Measurements from ENCODE around the gene GRM7.

DNA sequence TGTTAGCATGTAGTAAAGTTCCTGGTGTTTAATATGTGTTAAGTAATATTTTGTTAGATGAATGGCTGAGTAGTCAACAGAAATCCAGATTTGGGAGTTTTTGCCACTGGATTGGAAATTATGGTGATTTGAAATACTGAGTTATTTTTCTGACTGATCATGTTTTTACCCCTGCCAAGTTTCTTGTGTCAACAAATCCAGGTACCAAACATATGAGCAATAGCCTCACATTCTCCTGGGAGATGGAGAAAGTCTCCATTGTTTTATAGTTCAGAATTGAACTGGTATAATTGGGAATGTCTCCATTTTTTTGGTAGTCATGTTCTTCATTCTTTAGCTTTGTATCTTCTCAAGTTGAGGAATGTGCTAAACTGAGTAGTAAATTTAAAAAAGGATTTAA is 873.5 kb downstream of the GRM7 start:
- TF ChIP-seq, protein P1, sequence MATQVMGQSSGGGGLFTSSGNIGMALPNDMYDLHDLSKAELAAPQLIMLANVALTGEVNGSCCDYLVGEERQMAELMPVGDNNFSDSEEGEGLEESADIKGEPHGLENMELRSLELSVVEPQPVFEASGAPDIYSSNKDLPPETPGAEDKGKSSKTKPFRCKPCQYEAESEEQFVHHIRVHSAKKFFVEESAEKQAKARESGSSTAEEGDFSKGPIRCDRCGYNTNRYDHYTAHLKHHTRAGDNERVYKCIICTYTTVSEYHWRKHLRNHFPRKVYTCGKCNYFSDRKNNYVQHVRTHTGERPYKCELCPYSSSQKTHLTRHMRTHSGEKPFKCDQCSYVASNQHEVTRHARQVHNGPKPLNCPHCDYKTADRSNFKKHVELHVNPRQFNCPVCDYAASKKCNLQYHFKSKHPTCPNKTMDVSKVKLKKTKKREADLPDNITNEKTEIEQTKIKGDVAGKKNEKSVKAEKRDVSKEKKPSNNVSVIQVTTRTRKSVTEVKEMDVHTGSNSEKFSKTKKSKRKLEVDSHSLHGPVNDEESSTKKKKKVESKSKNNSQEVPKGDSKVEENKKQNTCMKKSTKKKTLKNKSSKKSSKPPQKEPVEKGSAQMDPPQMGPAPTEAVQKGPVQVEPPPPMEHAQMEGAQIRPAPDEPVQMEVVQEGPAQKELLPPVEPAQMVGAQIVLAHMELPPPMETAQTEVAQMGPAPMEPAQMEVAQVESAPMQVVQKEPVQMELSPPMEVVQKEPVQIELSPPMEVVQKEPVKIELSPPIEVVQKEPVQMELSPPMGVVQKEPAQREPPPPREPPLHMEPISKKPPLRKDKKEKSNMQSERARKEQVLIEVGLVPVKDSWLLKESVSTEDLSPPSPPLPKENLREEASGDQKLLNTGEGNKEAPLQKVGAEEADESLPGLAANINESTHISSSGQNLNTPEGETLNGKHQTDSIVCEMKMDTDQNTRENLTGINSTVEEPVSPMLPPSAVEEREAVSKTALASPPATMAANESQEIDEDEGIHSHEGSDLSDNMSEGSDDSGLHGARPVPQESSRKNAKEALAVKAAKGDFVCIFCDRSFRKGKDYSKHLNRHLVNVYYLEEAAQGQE (IDR thresholded peaks at IDR 0.05; ENCODE audit: insufficient read depth in 1 of 2, low read depth in 2 of 2, low read length in 2 of 2), result no peak
- no peak for TF ChIP-seq TAF1 (IDR thresholded peaks at IDR 0.05; ENCODE audit: borderline replicate concordance, insufficient read depth, low read length)
- TF ChIP-seq POLR2AphosphoS5 (IDR thresholded peaks at IDR 0.05; ENCODE audit: low read depth, low read length), result no peak

Data from PFSK-1 (cell line).